ENCODE data around the gene PIN1.

DNA sequence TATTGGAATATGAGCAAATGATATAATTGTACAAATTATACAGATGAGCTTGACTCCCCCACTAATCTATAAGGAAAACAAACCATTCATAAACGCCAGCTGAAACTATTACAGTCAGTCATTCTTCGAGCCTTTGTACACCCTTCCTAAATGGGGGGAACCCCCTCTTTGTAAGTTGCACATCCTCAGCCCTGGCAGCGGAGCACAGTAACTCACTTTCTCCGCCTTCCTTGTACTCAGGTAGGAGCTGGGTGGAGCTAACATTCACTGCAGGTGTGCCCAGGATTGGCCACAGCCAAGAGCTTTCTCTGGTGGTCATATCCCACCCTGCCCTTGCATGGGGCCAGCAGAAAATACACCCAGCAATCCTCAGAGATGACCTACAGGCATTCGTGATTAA lies 28.6 kb downstream of the PIN1 start:
- TF ChIP-seq SP1 (IDR thresholded peaks at IDR 0.05; ENCODE audit: low read depth, low read length) (no peak), POLR2AphosphoS5 (IDR thresholded peaks at IDR 0.05; ENCODE audit: low read depth, low read length) (no peak), CREB1 (IDR thresholded peaks at IDR 0.05) (no peak)
- TF ChIP-seq, protein P1, sequence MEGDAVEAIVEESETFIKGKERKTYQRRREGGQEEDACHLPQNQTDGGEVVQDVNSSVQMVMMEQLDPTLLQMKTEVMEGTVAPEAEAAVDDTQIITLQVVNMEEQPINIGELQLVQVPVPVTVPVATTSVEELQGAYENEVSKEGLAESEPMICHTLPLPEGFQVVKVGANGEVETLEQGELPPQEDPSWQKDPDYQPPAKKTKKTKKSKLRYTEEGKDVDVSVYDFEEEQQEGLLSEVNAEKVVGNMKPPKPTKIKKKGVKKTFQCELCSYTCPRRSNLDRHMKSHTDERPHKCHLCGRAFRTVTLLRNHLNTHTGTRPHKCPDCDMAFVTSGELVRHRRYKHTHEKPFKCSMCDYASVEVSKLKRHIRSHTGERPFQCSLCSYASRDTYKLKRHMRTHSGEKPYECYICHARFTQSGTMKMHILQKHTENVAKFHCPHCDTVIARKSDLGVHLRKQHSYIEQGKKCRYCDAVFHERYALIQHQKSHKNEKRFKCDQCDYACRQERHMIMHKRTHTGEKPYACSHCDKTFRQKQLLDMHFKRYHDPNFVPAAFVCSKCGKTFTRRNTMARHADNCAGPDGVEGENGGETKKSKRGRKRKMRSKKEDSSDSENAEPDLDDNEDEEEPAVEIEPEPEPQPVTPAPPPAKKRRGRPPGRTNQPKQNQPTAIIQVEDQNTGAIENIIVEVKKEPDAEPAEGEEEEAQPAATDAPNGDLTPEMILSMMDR (IDR thresholded peaks at IDR 0.05; ENCODE audit: control extremely low read depth in 1 of 3, insufficient read depth in 1 of 3, low read depth in 1 of 3, low read length in 3 of 3) = no peak
- TF ChIP-seq, protein P2, sequence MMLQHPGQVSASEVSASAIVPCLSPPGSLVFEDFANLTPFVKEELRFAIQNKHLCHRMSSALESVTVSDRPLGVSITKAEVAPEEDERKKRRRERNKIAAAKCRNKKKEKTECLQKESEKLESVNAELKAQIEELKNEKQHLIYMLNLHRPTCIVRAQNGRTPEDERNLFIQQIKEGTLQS (IDR thresholded peaks at IDR 0.05; ENCODE audit: insufficient read depth, low read depth, low read length) = no peak
